HL-60 (cell line): ENCODE measurements around the gene AHRR.
A peak's percentile ranks its signal among the peaks of the same experiment; 100 is the strongest.

Experiments used
- REST ChIP-seq: IDR thresholded peaks from 2 replicates; pipeline ENCODE4 v1.6.1; 2012; ENCODE audit warnings: low read depth; ENCODE audit not compliant: insufficient replicate concordance
- SPI1 ChIP-seq: IDR thresholded peaks from 2 replicates; pipeline ENCODE4 v1.6.1; 2012; ENCODE audit warnings: low read depth, mild to moderate bottlenecking, borderline replicate concordance
- TF ChIP-seq, protein P1 (sequence below): IDR thresholded peaks from one replicate; pipeline ENCODE4 v1.5.1; 2011; ENCODE audit warnings: low read length, control low read depth, inconsistent platforms; ENCODE audit not compliant: insufficient read depth

DNA sequence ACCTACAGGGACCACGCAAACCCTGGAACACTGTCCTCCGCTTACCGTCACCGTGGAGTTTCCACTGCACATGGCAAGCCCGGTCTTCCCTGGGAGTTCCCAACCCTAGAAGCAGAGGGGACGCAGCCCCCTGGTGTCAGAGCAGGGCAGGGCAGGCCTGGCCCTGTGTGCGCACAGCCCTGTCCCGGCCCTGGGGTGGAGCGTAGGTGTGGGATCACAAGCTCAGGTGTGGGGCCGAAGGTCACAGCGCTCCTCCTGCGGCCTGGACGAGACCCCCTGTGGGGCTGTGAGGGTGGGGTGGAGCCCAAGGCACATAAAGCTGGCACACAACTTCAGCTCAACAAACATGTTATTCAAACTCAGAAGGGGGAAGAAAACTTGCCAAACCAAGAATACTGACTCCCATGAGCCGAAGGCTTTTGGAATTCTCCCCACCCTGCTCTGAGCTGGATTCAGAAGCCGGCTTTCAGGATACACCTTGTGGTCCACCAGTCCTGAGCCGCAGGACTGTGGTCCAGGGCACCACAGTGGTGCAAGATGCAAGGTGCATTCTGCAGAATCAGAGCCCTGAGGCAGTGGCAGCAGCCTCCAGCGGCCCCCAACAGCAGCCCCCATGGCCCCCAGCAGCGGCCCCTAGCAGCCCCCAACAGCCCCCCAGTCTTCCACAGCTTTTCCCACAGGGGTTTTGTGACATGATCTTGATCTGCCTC lies 109.6 kb downstream of the AHRR start:
- TF ChIP-seq, protein P1, sequence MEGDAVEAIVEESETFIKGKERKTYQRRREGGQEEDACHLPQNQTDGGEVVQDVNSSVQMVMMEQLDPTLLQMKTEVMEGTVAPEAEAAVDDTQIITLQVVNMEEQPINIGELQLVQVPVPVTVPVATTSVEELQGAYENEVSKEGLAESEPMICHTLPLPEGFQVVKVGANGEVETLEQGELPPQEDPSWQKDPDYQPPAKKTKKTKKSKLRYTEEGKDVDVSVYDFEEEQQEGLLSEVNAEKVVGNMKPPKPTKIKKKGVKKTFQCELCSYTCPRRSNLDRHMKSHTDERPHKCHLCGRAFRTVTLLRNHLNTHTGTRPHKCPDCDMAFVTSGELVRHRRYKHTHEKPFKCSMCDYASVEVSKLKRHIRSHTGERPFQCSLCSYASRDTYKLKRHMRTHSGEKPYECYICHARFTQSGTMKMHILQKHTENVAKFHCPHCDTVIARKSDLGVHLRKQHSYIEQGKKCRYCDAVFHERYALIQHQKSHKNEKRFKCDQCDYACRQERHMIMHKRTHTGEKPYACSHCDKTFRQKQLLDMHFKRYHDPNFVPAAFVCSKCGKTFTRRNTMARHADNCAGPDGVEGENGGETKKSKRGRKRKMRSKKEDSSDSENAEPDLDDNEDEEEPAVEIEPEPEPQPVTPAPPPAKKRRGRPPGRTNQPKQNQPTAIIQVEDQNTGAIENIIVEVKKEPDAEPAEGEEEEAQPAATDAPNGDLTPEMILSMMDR, result peak; percentile 47
- TF ChIP-seq SPI1 (no peak), REST (no peak)
